ENCODE data around the gene SLC41A3. TPM values are rescaled to one million over a fixed set of nuclear protein-coding genes. Genes with fewer than 3 reads are reported as not detected.

SLC41A3 gene
- total and polyA plus RNA-seq, 2 of the 8 experiments (the other 6 are each of a cell fraction or from before 2014, with no cell fraction given) = 30.2 to 56.4 TPM

- H3K9me3 ChIP-seq (ENCODE audit: insufficient read depth in 2 of 2, low read depth in 1 of 2, low read length in 1 of 2) = peaks cover 24 to 26% of the 10 kb centered on the region in 2 experiments
- no peak overlapping the region for H3K4me2 ChIP-seq (ENCODE audit: insufficient read depth in 1 of 2, low read depth in 2 of 2, low read length in 2 of 2)
- H3K18ac ChIP-seq (ENCODE audit: extremely low read depth, low read length) = no peak overlapping the region
- no peak overlapping the region for H4K5ac ChIP-seq (ENCODE audit: insufficient read length, low read depth, low read length)
- no peaks in the 10 kb centered on the region for H4K20me1 ChIP-seq (replicated peaks in 1 of 2; ENCODE audit: control insufficient read depth in 1 of 2, insufficient read depth in 2 of 2, low read length in 2 of 2)
- no peak for TF ChIP-seq SUZ12 (IDR thresholded peaks at IDR 0.05; ENCODE audit: low read length)
- TF ChIP-seq MAFK (IDR thresholded peaks at IDR 0.05; ENCODE audit: low read depth, low read length) = no peak
- no peak for TF ChIP-seq NRF1 (IDR thresholded peaks at IDR 0.05; ENCODE audit: low read depth, low read length)
- no peak for TF ChIP-seq HDAC2 (IDR thresholded peaks at IDR 0.05; ENCODE audit: borderline replicate concordance in 1 of 2, low read depth in 2 of 2, low read length in 2 of 2)
- TF ChIP-seq E2F6 (IDR thresholded peaks at IDR 0.05) = no peak
- TF ChIP-seq SAP30 (IDR thresholded peaks at IDR 0.05; ENCODE audit: insufficient read depth, insufficient replicate concordance, low read length) = no peak
- no peak for TF ChIP-seq CHD2 (IDR thresholded peaks at IDR 0.05; ENCODE audit: low read length)
- no peak for TF ChIP-seq SIRT6 (IDR thresholded peaks at IDR 0.05; ENCODE audit: low read length)
- no peak overlapping the region for H2AK5ac ChIP-seq (ENCODE audit: low read depth, low read length)
- no peak for DNase-seq (ENCODE audit: low read depth in 1 of 2, low spot score in 2 of 2)
- no peaks in the 10 kb centered on the region for H3K27me3 ChIP-seq (replicated peaks in 1 of 4; ENCODE audit: control insufficient read depth in 3 of 4, extremely low read depth in 1 of 4, insufficient read depth in 3 of 4, low read length in 3 of 4)
- H2BK12ac ChIP-seq (ENCODE audit: low read depth, low read length) = no peak overlapping the region
- ChIA-PET CTCF (ENCODE audit: partially characterized antibody) (no interaction called here), POLR2A (ENCODE audit: partially characterized antibody) (no interaction called here)
- H2BK15ac ChIP-seq (ENCODE audit: low read length) = no peak overlapping the region
- H3K4ac ChIP-seq (replicated peaks; ENCODE audit: insufficient read length, low read depth, low read length) = no peak overlapping the region
- no peaks in the 10 kb centered on the region for H3K79me2 ChIP-seq (ENCODE audit: control insufficient read depth in 1 of 2, insufficient read depth in 2 of 2, low read length in 2 of 2)
- no peak overlapping the region for H2AFZ ChIP-seq (ENCODE audit: low read length)
- peaks cover 0 to 9% (median 2%) of the 10 kb centered on the region in 4 experiments; a peak in 3 of 7 replicates for H3K4me1 ChIP-seq (replicated peaks in 1 of 4; ENCODE audit: control insufficient read depth in 3 of 4, insufficient read depth in 4 of 4, low read length in 3 of 4)
- H2BK20ac ChIP-seq (ENCODE audit: low read length) = no peak overlapping the region
- H3K4me3 ChIP-seq (ENCODE audit: extremely low read depth in 1 of 4, insufficient read depth in 2 of 4, low read depth in 3 of 4, low read length in 4 of 4) = no peak overlapping the region
- H4K91ac ChIP-seq (replicated peaks; ENCODE audit: insufficient read length, low read length) = no peak overlapping the region
- H3K23ac ChIP-seq (ENCODE audit: insufficient read length) = no peak overlapping the region
- H2BK120ac ChIP-seq (replicated peaks; ENCODE audit: low read depth, low read length) = no peak overlapping the region
- H3K9ac ChIP-seq (replicated peaks in 1 of 4; ENCODE audit: extremely low read depth in 1 of 4, low read depth in 3 of 4, low read length in 3 of 4) = no peak overlapping the region
- peaks cover 0 to 3% (median 1%) of the 10 kb centered on the region in 4 experiments; a peak in 2 of 8 replicates for H3K36me3 ChIP-seq (ENCODE audit: control insufficient read depth in 2 of 4, insufficient read depth in 4 of 4, low read length in 3 of 4)
- H3K27ac ChIP-seq (ENCODE audit: low read depth, low read length) = no peak overlapping the region
- no peak overlapping the region for H2BK5ac ChIP-seq (ENCODE audit: low read depth, low read length)
- H3K56ac ChIP-seq (replicated peaks; ENCODE audit: insufficient read length, low read depth, low read length) = no peak overlapping the region
- FAIRE-seq = no peak
- H3K23me2 ChIP-seq (ENCODE audit: low read depth, low read length) = no peaks in the 10 kb centered on the region
- no peaks in the 10 kb centered on the region for H3K79me1 ChIP-seq (ENCODE audit: low read depth, low read length)
- no peak overlapping the region for H4K8ac ChIP-seq (ENCODE audit: extremely low read depth, insufficient read depth, low read length)
- H3K14ac ChIP-seq (ENCODE audit: insufficient read length) = no peak overlapping the region
Observed at GRCh38 chr3:126029241-126029640, 54.7 kb downstream of the SLC41A3 start.
